Keratinocyte (primary cell): Measurements from ENCODE around the gene MED29. TPM values are rescaled to one million over a fixed set of nuclear protein-coding genes. Genes with fewer than 3 reads are reported as not detected.
A peak's percentile ranks its signal among the peaks of the same experiment; 100 is the strongest.

Source experiments
- DNase-seq: peaks from one replicate; pipeline ENCODE4 v3.0.0-alpha.2; 2011; ENCODE audit warnings: low read depth, missing footprints, low spot score
- FAIRE-seq: peaks from 2 replicates; lab custom pipeline; 2011; peaks lifted over from hg19 to GRCh38; lab: Jason Lieb, UNC
- H2AFZ ChIP-seq: 2 replicates; pipeline ENCODE4 v1.6.0; 2012; ENCODE audit warnings: low read length, control low read depth, inconsistent platforms; ENCODE audit not compliant: control insufficient read depth
- H3K27ac ChIP-seq: 2 replicates; pipeline ENCODE4 v1.5.1; 2011; ENCODE audit warnings: low read length; ENCODE audit not compliant: control insufficient read depth, insufficient read depth
- H3K27me3 ChIP-seq: 3 replicates; pipeline ENCODE4 v1.6.0; 2011; ENCODE audit warnings: low read length; ENCODE audit not compliant: control insufficient read depth, insufficient read depth; ENCODE audit errors: extremely low read depth
- H3K36me3 ChIP-seq, 2 experiments: 2 replicates in 1 of 2; 3 replicates in 1 of 2; pipeline ENCODE4 v1.5.1; 2011; ENCODE audit warnings: low read length in 2 of 2, mild to moderate bottlenecking in 1 of 2; ENCODE audit not compliant: control insufficient read depth in 2 of 2, insufficient read depth in 2 of 2; ENCODE audit errors: extremely low read depth in 1 of 2
- H3K4me1 ChIP-seq: 3 replicates; pipeline ENCODE4 v1.5.1; 2011; ENCODE audit warnings: low read length; ENCODE audit not compliant: control insufficient read depth, insufficient read depth; ENCODE audit errors: extremely low read depth
- H3K4me2 ChIP-seq: 3 replicates; pipeline ENCODE4 v1.6.0; 2011; ENCODE audit warnings: low read depth, low read length; ENCODE audit not compliant: control insufficient read depth, insufficient read depth; ENCODE audit errors: extremely low read depth
- H3K4me3 ChIP-seq, 3 experiments: fragments of 200-600 bp in 1 of 3; sonication (generic) in 1 of 3; 2 replicates in 2 of 3; 3 replicates in 1 of 3; pipeline ENCODE4 v1.5.1; 2011 to 2016; ENCODE audit warnings: low read length in 3 of 3, mild to moderate bottlenecking in 3 of 3, control low read depth in 2 of 3, inconsistent platforms in 1 of 3, low read depth in 1 of 3, mixed read lengths in 1 of 3, mixed run types in 1 of 3, moderate library complexity in 1 of 3; ENCODE audit not compliant: control insufficient read depth in 2 of 3, insufficient read depth in 2 of 3; ENCODE audit errors: extremely low read depth in 1 of 3
- H3K79me2 ChIP-seq: 2 replicates; pipeline ENCODE4 v1.6.0; 2012; ENCODE audit warnings: low read length; ENCODE audit not compliant: control insufficient read depth, insufficient read depth
- H3K9ac ChIP-seq: 3 replicates; pipeline ENCODE4 v1.6.0; 2011; ENCODE audit warnings: low read length; ENCODE audit not compliant: control insufficient read depth, insufficient read depth; ENCODE audit errors: extremely low read depth
- H3K9me1 ChIP-seq: 3 replicates; pipeline ENCODE4 v1.6.0; 2011; ENCODE audit warnings: low read length; ENCODE audit not compliant: control insufficient read depth, insufficient read depth; ENCODE audit errors: extremely low read depth
- H3K9me3 ChIP-seq: 2 replicates; pipeline ENCODE4 v1.5.1; 2012; ENCODE audit warnings: low read depth, low read length; ENCODE audit not compliant: control insufficient read depth
- H4K20me1 ChIP-seq: 3 replicates; pipeline ENCODE4 v1.6.0; 2011; ENCODE audit warnings: low read length; ENCODE audit not compliant: control insufficient read depth, insufficient read depth; ENCODE audit errors: extremely low read depth
- EZH2 ChIP-seq: IDR thresholded peaks from one replicate; pipeline ENCODE4 v1.6.1; 2012; ENCODE audit warnings: inconsistent platforms, mild to moderate bottlenecking, low read length, moderate library complexity
- dilution Hi-C: fragments of 300-500 bp; cut with MboI; formaldehyde crosslinking; loops from one replicate; pipeline ENCODE4 v1.7.0; 2020; ENCODE audit warnings: low sequenced_read_pairs; ENCODE audit not compliant: extremely low pct_ligation_motif_present
- polyA plus RNA-seq, 5 experiments: library from polyadenylated mRNA; depleted of rRNA in 3 of 5; stranded (reverse) in 3 of 5; stranded (forward) in 1 of 5; unstranded in 1 of 5; fragments of >200 nt; gene quantifications; 1 replicate in 1 of 5; 2 replicates in 3 of 5; 3 replicates in 1 of 5; pipeline versions ENCODE4 v1.2.1 to v1.2.3, GENCODE V29; 2011 to 2012; ENCODE audit warnings: missing spikeins in 2 of 5, low read depth in 1 of 5, low replicate concordance in 1 of 5
- TF ChIP-seq, protein P1 (sequence below), 3 experiments: IDR thresholded peaks in 1 of 3; conservative IDR thresholded peaks in 1 of 3; optimal IDR thresholded peaks in 1 of 3; 2 replicates in 2 of 3; 3 replicates in 1 of 3; pipeline versions ENCODE3 to v1.5.1; 2011; ENCODE audit warnings: low read length in 3 of 3, mild to moderate bottlenecking in 3 of 3, moderate library complexity in 2 of 3, control low read depth in 1 of 3, inconsistent platforms in 1 of 3; ENCODE audit not compliant: insufficient read depth in 2 of 3; ENCODE audit errors: extremely low read depth in 1 of 3

The MED29 gene
- polyA plus RNA-seq, 1 donor (not counting 4 experiments of a cell fraction or from before 2014, with no cell fraction given) = 14.7 TPM

- Histone ChIP-seq H3K4me2 (no peak overlapping the region), H3K36me3 (peaks cover 2 to 8% of the 10 kb centered on the region in 2 experiments), H3K27ac (peak overlapping the region; percentile 99), H3K9me3 (no peaks in the 10 kb centered on the region), H3K4me3 (no peak overlapping the region), H2AFZ (no peak overlapping the region), H3K79me2 (no peaks in the 10 kb centered on the region), H4K20me1 (no peaks in the 10 kb centered on the region), H3K9me1 (no peaks in the 10 kb centered on the region), H3K9ac (no peak overlapping the region), H3K4me1 (peaks cover 47% of the 10 kb centered on the region), H3K27me3 (no peaks in the 10 kb centered on the region)
- FAIRE-seq (no peak), DNase-seq (no peak)
- TF ChIP-seq EZH2 = no peak
- TF ChIP-seq, protein P1, sequence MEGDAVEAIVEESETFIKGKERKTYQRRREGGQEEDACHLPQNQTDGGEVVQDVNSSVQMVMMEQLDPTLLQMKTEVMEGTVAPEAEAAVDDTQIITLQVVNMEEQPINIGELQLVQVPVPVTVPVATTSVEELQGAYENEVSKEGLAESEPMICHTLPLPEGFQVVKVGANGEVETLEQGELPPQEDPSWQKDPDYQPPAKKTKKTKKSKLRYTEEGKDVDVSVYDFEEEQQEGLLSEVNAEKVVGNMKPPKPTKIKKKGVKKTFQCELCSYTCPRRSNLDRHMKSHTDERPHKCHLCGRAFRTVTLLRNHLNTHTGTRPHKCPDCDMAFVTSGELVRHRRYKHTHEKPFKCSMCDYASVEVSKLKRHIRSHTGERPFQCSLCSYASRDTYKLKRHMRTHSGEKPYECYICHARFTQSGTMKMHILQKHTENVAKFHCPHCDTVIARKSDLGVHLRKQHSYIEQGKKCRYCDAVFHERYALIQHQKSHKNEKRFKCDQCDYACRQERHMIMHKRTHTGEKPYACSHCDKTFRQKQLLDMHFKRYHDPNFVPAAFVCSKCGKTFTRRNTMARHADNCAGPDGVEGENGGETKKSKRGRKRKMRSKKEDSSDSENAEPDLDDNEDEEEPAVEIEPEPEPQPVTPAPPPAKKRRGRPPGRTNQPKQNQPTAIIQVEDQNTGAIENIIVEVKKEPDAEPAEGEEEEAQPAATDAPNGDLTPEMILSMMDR (optimal IDR thresholded peaks at IDR 0.05 in 1 of 3, IDR thresholded peaks at IDR 0.05 in 1 of 3, conservative IDR thresholded peaks at IDR 0.05 in 1 of 3; ENCODE audit: extremely low read depth in 1 of 3, insufficient read depth in 2 of 3, low read length in 3 of 3) = no peak
- dilution Hi-C loops = no loop called here
Observed at GRCh38 chr19:39399668-39400050, 8.5 kb downstream of the MED29 start.

GRCh38 chr19:39400061-39400460 lies 8.9 kb downstream of the MED29 start:
- no peak overlapping the region for H3K4me3 ChIP-seq
- no peak for FAIRE-seq
- H3K4me2 ChIP-seq = no peak overlapping the region
- dilution Hi-C loops = no loop called here
- no peaks in the 10 kb centered on the region for H3K9me1 ChIP-seq
- H3K36me3 ChIP-seq = peaks cover 2 to 6% of the 10 kb centered on the region in 2 experiments
- peak overlapping the region; percentile 99 for H3K27ac ChIP-seq
- TF ChIP-seq EZH2 = no peak
- H3K79me2 ChIP-seq = no peaks in the 10 kb centered on the region
- H3K9me3 ChIP-seq = no peaks in the 10 kb centered on the region
- H3K27me3 ChIP-seq = no peaks in the 10 kb centered on the region
- peaks cover 47% of the 10 kb centered on the region for H3K4me1 ChIP-seq
- no peak overlapping the region for H2AFZ ChIP-seq
- no peak for DNase-seq
- no peaks in the 10 kb centered on the region for H4K20me1 ChIP-seq
- no peak overlapping the region for H3K9ac ChIP-seq

- dilution Hi-C loops = no loop called here
- H3K4me1 ChIP-seq = peaks cover 48% of the 10 kb centered on the region
- H3K79me2 ChIP-seq = no peaks in the 10 kb centered on the region
- no peak overlapping the region for H3K4me3 ChIP-seq
- peaks cover 0 to 5% of the 10 kb centered on the region in 2 experiments for H3K36me3 ChIP-seq
- TF ChIP-seq, protein P1 (optimal IDR thresholded peaks at IDR 0.05 in 1 of 3, IDR thresholded peaks at IDR 0.05 in 1 of 3, conservative IDR thresholded peaks at IDR 0.05 in 1 of 3; ENCODE audit: extremely low read depth in 1 of 3, insufficient read depth in 2 of 3, low read length in 3 of 3) = no peak
- no peak for TF ChIP-seq EZH2
- no peak overlapping the region for H3K4me2 ChIP-seq
- H2AFZ ChIP-seq = no peak overlapping the region
- DNase-seq (no peak), FAIRE-seq (no peak)
- H3K9me1 ChIP-seq = no peaks in the 10 kb centered on the region
- H4K20me1 ChIP-seq = no peaks in the 10 kb centered on the region
- H3K27me3 ChIP-seq = no peaks in the 10 kb centered on the region
- peak overlapping the region; percentile 92 for H3K9ac ChIP-seq
- H3K9me3 ChIP-seq = no peaks in the 10 kb centered on the region
- peak overlapping the region; percentile 98 for H3K27ac ChIP-seq
Observed at GRCh38 chr19:39401070-39401548, 9.9 kb downstream of the MED29 start.
